BE2C (cell line): ENCODE data around the gene TEX28.

Source experiments
- DNase-seq: peaks from one replicate; pipeline ENCODE4 v3.0.0-alpha.2; 2020
- H3K27me3 ChIP-seq: fragments of 250-450 bp; sonication (Bioruptor Pico); 2 replicates; pipeline ENCODE4 v1.5.1; 2020; ENCODE audit warnings: mild to moderate bottlenecking
- H3K36me3 ChIP-seq: fragments of 250-450 bp; sonication (Bioruptor Pico); 2 replicates; pipeline ENCODE4 v1.5.1; 2020; ENCODE audit warnings: mild to moderate bottlenecking
- H3K4me1 ChIP-seq: fragments of 250-450 bp; sonication (Bioruptor Pico); 2 replicates; pipeline ENCODE4 v1.5.1; 2020
- H3K4me3 ChIP-seq: 2 replicates; pipeline ENCODE4 v1.5.1; 2011; ENCODE audit warnings: low read depth, low read length
- H3K9me3 ChIP-seq: fragments of 250-450 bp; sonication (Bioruptor Pico); 2 replicates; pipeline ENCODE4 v1.5.1; 2020
- TF ChIP-seq, protein P1 (sequence below): IDR thresholded peaks from 2 replicates; pipeline ENCODE4 v1.5.1; 2012; ENCODE audit warnings: mild to moderate bottlenecking, low read depth, low read length

TEX28 gene

DNA sequence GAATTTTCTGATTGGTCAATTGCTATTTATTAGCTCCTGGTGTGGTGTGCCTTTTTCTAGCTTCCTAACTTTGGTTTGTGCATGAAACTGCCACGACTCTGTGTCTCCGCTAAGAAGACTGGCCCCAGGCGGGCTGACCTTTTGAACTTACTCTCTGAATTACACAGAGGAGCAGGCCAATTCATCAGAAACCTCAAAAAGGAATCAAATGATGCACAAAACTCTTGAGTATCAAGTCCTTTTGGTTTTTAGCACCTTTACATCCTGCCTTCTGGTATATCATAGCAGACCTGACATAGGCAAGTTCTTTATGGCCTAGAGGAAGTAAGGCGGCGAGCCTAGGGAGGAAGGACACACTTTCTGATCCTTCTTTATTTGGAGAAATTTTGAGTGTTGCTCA, 18.2 kb upstream of the TEX28 start:
- TF ChIP-seq, protein P1, sequence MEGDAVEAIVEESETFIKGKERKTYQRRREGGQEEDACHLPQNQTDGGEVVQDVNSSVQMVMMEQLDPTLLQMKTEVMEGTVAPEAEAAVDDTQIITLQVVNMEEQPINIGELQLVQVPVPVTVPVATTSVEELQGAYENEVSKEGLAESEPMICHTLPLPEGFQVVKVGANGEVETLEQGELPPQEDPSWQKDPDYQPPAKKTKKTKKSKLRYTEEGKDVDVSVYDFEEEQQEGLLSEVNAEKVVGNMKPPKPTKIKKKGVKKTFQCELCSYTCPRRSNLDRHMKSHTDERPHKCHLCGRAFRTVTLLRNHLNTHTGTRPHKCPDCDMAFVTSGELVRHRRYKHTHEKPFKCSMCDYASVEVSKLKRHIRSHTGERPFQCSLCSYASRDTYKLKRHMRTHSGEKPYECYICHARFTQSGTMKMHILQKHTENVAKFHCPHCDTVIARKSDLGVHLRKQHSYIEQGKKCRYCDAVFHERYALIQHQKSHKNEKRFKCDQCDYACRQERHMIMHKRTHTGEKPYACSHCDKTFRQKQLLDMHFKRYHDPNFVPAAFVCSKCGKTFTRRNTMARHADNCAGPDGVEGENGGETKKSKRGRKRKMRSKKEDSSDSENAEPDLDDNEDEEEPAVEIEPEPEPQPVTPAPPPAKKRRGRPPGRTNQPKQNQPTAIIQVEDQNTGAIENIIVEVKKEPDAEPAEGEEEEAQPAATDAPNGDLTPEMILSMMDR: no peak
- no peaks in the 10 kb centered on the region for H3K4me1 ChIP-seq
- H3K9me3 ChIP-seq: no peaks in the 10 kb centered on the region
- no peaks in the 10 kb centered on the region for H3K27me3 ChIP-seq
- H3K4me3 ChIP-seq: no peak overlapping the region
- no peaks in the 10 kb centered on the region for H3K36me3 ChIP-seq
- no peak for DNase-seq

DNA sequence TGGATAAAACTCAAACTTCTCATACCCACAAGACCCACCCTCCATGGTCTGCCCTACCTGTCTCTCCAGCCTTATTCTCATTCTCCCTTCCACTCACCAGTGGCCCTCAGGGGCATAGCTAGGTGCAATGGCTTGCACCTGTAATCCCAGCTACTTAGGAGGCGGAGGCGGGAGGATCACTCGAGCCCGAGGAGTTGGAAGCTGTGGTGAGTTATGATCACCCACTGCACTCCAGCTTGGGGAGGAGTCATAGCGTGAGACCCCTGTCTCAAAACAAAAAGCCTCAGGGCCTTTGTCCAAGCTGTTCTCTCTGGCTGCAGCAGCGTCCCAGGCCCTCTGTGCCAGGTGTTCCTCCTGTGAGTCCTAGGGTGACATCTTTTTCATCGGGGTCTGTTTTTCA, 17.2 kb upstream of the TEX28 start:
- Histone ChIP-seq H3K36me3 (no peaks in the 10 kb centered on the region), H3K9me3 (no peaks in the 10 kb centered on the region), H3K4me3 (no peak overlapping the region), H3K27me3 (no peaks in the 10 kb centered on the region), H3K4me1 (no peaks in the 10 kb centered on the region)
- DNase-seq: no peak
- TF ChIP-seq, protein P1: no peak

DNA sequence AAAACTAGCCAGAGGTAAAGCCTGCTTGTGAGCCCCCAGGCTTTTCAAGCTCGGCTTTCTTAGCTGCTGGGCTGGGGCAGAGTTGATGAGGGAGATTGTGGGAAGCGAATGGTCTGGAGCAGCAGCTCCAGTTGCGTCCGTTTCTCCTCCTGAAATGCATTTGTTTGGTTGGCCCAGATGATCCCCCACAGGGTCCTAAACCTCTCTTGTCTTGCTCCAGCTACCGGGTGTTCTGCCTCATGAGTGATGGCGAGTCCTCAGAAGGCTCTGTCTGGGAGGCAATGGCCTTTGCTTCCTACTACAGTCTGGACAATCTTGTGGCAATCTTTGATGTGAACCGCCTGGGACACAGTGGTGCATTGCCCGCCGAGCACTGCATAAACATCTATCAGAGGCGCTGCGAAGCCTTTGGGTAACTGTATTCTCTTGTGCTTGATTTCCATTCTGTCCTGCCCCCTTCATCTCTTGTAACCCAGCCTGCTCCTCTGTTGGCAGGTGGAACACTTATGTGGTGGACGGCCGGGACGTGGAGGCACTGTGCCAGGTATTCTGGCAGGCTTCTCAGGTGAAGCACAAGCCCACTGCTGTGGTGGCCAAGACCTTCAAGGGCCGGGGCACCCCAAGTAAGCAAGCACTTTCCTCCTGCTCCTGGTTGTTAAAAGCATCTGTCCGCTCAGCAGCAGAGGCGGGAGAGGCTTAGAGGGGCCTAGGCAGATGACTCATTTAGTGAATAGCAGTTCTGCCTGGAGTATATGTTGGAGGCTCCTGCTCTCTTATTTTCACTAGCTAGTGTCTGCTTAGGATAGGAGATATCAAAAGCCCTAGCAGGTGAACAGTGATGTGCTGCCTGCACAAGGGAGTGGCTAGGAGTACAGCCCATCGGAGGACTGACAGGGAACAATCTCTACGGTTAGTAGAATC, 16.0 kb upstream of the TEX28 start:
- Histone ChIP-seq H3K36me3 (no peaks in the 10 kb centered on the region), H3K4me3 (no peak overlapping the region), H3K27me3 (no peaks in the 10 kb centered on the region), H3K4me1 (no peaks in the 10 kb centered on the region), H3K9me3 (no peaks in the 10 kb centered on the region)
- TF ChIP-seq, protein P1: no peak
- no peak for DNase-seq

DNA sequence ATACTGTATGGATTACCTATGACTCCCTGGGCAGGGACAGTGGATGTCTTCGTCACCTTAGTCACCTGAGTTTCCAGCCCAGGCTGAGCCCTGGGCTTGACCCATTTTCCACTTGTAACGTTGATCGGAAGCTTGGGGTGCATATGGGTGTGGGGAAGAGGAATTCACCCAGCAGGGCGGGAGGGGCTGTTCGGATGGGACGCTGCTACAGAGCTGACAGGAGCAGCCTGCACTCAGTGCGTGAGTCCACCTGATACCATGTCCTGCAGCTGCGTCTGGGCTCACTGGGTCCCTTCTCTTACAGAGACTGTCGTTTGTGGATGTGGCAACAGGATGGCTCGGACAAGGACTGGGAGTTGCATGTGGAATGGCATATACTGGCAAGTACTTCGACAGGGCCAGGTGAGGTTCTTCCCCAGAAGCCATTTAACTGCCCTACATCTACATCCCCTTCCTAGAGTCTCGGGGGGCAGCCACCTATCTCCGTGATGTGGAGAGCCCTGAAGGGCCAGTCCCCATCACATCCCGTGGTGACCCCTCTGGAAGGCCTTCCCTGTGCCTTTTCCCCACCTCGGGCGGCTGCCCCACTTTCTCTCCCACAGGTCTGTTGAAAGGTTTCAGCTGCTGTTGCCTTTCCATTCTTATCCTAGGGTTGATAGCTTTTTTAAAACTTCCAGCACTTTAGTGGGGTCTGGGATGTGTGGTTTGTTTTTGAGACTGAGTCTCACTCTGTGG, 14.3 kb upstream of the TEX28 start:
- no peak for DNase-seq
- TF ChIP-seq, protein P1: no peak
- Histone ChIP-seq H3K9me3 (no peaks in the 10 kb centered on the region), H3K36me3 (no peaks in the 10 kb centered on the region), H3K4me3 (no peak overlapping the region), H3K27me3 (no peaks in the 10 kb centered on the region), H3K4me1 (no peaks in the 10 kb centered on the region)

DNA sequence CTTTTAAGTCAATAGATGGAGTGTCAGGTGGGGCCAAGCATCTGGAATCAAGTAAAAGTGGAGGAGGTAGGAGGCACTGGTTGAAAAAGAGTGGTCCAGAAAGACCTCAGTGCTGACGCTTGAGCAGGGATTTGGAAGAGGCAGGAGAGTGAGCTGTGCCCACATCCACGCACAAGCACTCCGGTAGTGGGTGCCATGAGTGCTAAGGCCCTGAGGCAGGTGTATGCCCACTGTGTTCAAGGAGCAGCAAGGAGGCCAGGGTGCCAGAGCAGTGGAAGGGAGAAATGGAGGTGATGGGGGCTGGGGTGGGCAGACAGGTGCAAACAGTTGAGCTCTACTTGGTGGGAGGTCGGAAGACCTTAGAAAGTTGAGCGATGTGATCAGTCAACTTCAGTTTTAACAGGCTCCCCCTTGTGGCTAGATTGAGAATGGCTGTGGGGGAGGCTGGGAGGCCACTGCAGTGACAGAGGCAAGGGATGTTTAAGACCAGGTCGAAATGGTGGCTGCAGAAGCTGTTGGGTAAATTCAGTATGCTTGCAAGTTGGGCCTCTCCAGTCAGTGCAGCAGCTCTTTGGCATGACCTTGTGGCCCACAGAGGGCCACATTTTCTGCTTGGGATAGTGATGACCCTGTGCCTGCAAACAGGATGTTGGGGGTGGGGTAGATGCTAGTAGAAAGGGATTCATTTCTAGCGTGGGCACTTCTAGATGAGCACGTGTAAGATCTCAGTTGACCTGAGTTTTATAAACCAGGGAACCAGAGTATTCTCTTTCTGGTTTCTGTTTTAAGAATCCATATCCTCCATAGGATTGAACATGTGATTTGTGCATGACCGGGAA, 13.4 kb upstream of the TEX28 start:
- H3K27me3 ChIP-seq: no peaks in the 10 kb centered on the region
- no peaks in the 10 kb centered on the region for H3K4me1 ChIP-seq
- peak; percentile 66 for DNase-seq
- H3K36me3 ChIP-seq: no peaks in the 10 kb centered on the region
- no peaks in the 10 kb centered on the region for H3K9me3 ChIP-seq
- TF ChIP-seq, protein P1: peak; percentile 75
- no peak overlapping the region for H3K4me3 ChIP-seq
